HG02798 (cell line): ENCODE measurements around the gene EIPR1.
A peak's percentile ranks its signal among the peaks of the same experiment; 100 is the strongest.

Source experiments
- ATAC-seq: cut with Tn5 transposase; IDR thresholded peaks from one replicate; pipeline ENCODE4 v1.9.1; 2021; ENCODE audit warnings: mild to moderate bottlenecking; ENCODE audit not compliant: unreplicated experiment, poor library complexity

The EIPR1 gene

DNA sequence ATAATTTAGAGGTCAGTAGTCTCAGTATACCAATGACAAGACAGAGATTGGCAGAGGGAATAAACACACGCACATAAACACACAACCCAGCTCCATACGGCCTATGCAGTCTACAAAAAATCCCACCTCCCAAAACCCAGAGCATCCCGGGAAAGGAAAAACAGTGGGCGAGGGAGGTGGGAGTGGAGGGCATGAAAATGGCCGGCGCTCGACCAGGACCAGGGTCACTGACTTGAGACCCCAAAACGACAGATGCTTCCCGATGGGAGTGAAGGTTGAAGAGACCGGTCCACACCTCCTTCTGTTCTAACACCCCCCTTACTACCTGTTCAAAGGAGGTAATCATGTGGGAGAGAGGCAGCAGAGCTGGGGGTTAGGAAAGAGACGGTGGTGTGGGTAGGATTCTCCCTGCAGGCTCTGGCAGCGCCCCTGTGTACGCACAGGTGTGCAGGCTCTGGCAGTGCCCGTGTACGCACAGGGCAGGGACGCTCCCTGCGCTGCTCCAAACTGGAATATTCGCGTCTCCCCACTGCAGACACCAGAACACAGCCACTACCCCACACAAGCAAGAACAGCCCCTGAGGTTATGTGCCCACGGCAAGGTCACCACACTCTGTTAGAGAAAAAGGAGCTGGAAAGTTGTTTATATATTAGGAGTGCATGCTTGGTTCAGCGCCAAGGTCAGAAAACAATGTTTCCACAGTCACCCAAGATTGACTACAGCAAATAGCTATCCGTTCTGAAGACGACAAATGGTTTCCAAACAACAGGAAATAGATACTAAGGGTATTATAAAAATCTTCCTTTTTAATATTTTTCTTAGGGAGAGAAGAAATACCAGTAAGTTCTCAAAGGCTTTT lies 67.9 kb downstream of the EIPR1 start:
- no peak for ATAC-seq

DNA sequence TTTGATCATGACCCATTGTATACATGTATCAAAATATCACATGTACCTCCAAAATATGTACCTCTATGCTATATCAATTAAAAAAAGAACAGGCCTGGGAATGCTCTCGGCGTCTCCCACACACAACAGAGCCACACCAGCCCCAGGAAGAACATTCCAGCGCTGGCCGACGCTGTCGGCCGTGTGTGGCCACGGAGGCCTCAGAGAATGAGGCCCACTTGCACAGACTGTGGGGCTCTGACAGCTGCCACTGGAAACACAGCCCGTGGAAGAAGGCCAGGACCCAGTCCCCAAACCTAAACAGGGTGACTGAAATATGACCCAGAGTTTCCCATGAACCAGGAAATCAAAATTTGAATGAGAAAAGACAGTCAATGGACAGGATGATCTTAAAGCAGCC lies 69.7 kb downstream of the EIPR1 start:
- no peak for ATAC-seq

DNA sequence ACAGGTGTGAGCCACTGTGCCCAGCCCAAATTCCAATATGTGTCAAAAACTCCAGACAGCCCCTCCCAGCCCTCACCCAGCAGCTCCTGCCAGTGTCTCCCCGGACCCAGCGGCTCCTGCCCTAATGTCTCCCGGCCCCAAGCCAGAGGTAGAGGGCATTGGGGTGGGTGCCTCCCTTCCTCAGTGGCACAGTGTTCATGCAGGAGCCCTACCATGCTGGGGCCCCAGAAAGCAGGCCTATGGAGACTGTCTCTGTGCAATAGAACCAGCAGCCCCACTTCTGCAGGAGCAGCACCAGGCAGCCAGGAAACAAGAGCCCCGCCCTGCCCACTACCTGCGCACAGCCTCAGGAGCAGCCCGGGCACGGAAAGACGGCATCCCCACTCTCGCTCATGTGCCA lies 70.4 kb downstream of the EIPR1 start:
- ATAC-seq = no peak

DNA sequence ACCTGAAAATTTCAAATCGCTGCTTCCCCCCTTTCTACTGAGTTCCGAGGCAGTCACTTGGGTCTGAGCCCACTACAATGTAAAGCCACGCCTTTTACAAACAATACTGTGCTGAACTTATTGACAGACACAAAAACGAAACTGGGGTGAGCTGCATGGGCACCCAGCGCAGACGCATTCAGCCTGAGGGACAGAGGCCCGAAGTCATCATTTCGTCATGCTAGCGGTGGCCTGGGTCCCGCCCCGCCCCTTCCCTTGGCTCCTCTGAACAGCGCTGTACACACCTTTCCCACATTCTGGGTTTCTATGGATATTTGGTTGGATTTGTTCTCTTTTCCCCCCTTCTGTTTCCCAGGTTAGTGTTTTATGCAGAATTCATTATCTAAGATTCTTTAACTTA lies 71.7 kb downstream of the EIPR1 start:
- no peak for ATAC-seq

DNA sequence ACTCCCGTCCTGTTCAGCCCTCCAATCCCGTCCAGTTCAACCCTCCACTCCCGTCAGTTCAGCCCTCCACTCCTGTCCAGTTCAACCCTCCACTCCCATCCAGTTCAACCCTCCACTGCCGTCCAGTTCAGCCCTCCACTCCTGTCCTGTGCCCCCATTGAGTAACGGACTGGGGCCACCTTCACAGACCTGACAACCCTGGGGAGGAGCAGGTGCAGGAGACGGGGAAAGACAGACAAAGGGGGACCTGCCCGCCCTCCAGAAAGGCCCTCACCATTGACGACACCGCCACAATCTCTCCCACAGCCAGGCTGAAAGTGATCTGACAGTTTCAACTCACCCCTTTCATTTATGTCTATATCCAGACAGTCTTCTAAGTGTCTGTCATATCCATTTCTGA lies 72.2 kb downstream of the EIPR1 start:
- ATAC-seq = no peak

DNA sequence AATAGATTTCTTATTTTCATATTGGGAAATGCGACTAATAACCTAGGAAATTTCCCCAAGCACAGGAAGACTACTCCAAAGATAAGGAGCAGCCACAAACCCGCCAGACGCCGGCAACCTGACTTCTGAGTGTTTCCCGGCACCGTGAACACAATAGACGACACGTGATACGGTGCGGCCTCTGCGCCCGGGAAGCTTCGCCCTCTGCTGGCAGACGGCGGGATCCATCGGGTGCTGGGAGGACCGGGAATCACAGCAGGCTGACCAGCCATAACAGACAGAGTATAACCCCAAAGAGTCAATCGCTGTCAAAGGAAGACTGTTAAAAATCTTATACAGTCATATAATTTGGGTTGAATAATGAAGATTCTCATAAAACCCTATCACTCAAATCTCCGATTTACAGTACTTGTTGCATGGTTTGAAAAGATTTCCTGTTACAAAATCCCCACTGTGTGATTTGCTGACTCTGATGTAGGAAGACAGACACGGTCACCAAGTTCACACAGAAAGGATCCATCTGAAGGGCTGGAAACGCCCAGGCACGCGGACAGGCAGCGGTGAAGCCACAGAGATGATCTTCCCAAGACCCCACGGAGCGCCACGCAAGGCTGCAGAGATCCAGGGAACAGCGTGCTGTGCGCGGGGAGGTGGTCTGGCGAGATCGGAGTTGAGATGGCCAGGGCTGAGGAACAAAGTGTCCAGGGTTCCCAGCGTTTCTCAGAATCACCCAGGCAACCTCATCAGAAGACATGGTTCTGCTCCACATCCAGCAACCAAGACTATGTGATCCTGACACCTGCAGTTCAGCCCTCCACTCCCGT lies 73.8 kb downstream of the EIPR1 start:
- ATAC-seq = peak; percentile 97

DNA sequence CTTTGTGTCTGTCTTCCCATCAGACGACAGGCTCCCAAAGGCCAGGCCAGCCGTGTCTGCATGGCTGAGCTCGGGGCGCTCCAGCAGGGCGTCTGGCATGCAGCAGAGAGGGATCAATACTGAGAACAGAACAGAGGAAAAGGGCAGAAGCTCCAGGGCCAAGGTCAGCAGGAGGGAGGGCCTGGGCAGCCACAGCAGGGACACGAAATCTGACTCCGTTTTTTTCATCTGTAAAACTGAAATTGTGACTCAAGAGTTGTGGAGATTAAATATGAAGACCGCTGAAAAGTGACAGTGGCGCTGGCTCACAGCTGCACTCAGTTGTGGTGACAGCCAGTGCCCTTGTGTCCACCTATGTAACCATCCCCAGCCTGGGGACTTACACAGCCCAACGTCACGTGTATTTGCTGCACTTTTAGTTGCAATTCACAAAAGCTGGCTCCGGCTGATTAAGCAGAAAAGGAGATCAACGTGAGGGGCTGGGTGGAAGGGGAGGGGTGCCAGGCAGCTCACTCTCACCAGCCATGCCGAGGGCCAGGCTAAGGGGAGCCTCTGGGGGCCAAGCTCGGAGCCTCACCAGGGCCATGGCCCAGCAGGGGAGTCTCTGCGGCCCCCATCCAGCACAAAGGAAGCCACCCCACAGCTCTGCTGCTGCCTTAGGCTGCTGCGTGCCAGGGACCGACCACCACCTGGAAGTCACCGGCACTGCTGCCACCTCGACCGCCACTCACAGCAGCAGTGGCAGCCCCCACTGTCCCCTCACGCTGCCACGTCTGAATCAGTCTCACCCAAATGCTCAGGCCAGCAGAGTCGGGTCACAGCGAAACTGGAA lies 74.7 kb downstream of the EIPR1 start:
- ATAC-seq = peak; percentile 5

DNA sequence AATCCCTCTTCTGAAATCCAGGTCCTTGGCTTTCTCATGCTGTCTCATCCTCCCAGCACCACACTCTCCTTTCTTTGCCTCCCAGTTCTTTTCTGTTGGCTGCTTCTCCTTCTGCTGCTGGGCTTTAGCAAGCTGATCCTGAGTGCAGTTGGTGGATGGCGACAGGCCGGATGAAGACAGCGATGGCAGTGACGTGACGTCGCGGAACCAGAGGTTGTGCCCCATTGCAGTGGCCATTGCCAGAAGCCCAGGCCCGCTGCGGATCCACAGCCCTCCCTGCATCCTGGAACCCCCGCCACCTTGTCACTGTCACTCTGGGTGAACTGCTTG lies 75.2 kb downstream of the EIPR1 start:
- no peak for ATAC-seq

DNA sequence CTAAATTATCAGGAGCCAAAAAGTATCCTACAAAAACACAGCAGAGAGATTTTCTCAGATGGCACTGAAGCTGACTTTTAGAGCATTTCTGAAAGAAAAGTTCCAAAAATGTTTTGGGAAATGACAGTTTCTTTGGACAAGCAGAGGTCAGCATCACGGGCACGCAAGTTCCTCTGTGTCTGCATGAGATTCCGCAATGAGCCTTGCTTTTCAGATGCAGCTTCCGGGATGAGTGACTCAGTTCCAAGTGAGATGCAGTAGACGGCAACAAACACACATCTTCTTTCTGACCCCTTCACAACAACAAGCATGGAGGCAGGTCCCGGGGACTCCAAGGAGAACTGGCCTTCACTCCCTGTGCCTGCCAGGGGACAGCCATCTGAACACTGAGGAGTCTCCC lies 76.6 kb downstream of the EIPR1 start:
- ATAC-seq = no peak

DNA sequence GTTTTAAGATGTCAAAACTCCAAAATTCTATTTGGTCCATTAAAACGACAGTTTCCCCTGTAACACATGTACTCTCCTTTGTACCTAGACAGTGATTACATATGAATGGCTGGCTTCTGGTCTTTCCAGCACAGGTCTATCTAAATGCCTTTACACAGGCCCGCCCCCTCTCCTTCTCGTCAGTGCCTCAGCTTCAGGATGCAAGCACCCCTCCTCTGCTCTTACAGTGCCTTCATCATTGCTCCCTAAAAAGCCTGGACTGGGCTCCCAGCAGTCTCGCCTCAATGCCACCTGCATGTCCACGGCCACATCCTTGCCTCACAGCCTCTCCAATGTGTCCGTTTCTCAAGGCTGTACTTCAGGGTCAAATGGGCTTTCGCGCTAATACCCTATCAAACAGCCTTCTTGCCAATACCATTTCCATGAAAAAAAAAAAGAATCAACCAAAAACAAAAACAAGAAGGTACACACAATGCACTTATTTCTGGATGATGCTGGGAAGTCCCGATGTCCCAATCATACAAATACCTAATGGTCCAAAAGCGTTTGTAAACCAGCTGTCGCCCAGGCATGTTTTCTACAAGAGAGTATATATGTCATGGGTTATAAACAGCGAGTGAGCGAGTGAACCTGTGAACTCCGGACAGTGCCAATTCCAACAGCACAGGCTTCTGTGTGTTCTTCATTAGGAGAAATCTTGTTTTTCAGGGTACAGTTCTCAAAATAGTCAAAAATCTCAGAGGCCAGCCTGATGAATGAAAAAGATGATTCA lies 77.2 kb downstream of the EIPR1 start:
- no peak for ATAC-seq

DNA sequence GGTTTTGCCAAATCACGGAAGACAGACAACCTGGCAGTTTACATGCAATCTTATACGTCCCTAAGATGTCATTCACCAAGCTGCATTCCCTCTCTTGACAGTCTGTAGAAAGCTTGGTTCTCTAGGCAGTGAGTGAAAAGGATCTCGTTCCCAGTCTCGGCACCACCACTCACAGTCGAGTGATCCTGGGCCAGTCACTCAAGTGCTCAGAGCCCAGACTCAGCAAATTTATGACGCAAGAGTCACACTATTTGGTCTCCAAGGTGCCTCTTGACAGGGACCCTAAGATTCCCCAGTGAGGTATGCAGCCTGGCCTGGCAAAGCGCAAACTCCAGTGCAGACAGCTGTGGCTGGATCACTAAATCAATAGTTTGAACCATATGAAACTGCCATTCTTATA lies 77.9 kb downstream of the EIPR1 start:
- no peak for ATAC-seq

DNA sequence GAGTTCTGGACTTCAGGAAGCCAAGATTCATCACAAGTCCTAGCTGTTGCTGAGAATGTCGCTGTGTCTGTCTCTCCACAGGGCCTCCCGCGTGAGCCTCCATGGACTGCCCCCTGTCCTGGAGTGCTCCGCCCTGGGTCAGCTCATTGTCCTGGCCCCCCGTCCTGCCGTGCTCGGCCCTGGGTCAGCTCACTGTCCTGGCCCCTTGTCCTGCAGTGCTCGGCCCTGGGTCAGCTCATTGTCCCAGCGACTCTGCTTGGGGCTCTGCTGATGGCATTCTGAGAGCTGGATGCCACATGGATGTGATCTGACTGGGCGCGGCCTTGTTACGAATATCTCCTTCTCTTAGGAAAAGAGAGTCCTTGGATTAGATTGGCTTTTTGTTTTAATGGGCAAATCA lies 78.5 kb downstream of the EIPR1 start:
- no peak for ATAC-seq

DNA sequence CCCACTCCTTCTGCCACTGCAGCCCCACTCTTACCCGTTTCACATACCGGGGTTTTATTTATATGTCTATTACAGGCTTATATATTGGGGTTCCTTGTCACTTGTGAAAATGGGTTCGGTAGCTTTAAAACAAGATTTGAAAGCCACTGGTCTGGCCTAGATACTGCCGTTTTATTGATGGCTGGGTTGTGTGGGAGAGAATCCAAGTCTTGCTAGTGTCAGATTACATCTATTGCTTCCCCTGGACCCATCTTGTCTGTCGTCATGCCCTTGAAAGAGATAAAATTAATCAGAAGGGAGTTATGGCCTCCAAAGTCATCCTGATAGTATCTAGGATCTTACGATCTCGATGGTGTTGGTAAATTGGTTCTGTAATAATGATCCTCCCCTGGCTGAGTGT lies 79.4 kb downstream of the EIPR1 start:
- ATAC-seq = no peak

DNA sequence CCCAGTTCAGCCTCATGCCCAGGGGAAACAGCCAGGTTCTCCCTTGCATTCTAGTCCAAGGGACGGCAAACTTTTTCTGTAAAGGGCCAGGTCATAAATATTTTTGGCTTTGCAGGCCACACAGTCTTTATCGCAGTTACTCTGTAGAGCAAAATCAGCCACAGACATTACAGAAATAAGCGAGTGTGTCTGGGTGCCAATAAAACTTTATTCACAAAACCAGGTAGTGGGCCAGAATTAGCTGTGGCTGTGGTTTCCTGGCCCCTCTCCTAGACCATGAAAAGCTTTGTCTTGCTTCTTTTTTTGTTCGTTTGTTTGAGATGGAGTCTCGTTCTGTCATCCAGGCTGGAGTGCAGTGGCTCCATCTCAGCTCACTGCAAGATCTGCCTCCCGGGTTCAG lies 80.1 kb downstream of the EIPR1 start:
- ATAC-seq = no peak

DNA sequence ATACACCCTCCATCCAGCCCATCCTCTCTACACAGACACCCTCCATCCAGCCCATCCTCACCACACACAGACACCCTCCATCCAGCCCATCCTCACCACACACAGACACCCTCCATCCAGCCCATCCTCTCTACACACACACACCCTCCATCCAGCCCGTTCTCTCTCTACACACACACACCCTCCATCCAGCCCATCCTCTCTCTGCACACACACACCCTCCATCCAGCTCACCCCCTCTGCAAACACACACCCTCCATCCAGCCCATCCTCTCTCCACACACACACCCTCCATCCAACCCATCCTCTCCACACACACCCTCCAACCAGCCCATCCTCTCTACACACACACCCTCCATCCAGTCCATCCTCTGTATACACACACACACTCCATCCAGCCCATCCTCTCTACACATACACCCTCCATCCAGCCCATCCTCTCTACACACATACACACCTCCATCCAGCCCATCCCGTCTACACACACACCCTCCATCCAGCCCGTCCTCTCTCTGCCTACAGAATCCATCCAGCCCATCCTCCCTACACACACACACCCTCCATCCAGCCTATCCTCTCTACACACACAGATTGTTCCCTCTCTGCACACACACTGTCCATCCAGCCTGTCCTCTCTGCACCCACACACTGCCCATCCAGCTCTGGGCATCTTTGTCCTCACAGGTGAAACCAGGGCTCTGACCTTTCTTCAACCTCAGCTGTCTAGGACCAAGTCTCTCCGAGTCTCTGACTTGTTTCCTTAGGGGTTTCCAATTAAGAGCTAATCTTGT lies 81.2 kb downstream of the EIPR1 start:
- no peak for ATAC-seq

DNA sequence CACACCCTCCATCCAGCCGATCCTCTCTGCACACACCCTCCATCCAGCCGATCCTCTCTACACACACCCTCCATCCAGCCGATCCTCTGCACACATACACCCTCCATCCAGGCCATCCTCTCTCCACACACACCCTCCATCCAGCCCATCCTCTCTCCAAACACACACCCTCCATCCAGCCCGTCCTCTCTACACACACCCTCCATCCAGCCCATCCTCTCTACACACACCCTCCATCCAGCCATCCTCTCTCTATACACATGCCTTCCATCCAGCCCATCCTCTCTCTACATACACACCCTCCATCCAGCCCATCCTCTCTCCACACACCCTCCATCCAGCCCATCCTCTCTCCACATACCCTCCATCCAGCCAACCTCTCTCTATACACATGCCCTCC lies 83.1 kb downstream of the EIPR1 start:
- ATAC-seq = no peak

DNA sequence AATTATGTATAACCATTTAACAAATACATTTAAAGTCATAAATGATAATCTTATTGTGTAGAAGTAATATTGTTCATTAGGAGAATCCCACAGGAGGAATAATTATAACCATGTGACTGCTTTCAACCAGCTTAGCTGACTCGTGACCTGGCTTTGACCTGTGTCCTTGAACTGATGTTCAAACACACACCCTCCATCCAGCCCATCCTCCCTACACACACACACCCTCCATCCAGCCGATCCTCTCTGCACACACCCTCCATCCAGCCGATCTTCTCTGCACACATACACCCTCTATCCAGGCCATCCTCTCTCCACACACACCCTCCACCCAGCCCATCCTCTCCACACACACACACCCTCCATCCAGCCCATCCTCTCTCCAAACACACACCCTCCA lies 83.5 kb downstream of the EIPR1 start:
- no peak for ATAC-seq

DNA sequence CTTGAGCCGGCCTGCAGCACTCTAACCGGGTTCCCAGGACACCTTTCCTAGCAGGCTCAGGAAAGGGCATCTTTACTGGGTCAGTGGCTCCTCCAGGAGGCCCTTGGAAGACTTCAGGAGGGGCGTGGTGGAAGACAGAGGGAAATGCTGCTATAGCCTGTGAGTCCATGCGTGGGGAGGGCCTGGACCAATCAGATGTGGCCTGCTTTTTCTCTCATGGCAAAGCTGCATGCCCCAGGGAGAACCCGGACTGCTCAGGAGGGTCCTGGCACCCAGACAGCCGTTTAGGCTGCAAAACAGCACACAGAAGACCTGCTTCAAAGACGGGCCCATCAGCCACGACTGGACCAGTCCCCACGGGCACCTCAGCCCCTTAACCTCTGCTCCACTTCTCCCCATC lies 84.4 kb downstream of the EIPR1 start:
- ATAC-seq = no peak

DNA sequence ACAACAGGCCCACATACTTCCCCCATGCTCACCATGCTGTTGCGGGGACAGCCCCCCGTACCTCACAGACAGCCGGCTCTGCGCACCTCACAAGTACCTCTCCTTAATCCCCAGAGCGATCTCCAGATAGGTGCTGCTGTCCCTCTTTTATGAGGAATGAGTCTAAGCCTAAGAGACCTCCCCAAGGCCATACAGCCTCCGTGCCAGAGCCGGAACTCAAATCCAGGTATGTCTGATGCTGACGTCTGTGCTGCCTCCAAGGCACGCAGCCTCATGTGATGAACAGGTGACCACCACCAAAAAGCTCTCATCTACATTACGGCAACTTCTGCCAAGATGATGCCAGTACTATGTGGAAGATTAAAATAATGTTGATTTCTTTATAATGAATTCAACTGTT lies 85.2 kb downstream of the EIPR1 start:
- ATAC-seq = no peak
